Measurements from ENCODE around the gene PTPN7. TPM values are rescaled to one million over a fixed set of nuclear protein-coding genes. Genes with fewer than 3 reads are reported as not detected.

PTPN7 gene
- total and polyA plus RNA-seq, 10 of the 15 experiments (the other 5 are each of a cell fraction or from before 2014, with no cell fraction given), result 7.9 to 117 (median 102) TPM

DNA sequence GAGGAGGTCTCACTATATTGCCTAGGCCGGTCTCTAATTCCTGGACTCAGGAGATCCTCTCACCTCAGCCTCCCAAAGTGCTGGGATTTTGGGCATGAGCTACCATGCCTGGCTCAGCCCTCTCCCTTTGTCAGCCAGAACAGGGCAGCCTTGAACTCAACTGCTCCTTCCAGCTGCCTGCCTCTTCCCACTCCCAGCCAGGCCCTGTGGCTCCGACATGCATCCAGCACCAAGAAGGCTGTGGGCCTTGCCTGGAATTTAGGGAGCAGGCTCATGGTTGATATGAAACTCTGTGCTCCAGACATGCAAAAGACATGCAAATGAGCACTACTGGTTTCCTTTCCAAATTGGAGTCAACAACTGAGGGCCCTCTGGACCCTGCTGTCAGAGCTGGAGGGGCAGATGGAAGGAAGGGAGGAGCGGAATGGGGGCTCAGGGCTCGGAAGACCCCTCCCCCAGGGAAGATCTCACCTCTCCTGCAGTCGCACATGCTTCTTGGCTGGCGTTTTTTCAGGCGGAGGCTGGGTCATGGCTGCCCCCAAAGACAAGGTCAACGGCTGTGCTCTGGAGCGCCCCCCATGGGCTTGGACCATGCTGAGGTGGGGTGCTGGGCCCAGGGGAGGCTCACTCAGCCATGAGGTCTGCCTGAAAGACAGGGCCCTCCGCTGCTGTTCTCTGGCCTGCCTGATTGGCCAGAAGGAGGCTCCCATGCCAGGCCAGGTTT lies 1.4 kb downstream of the PTPN7 start (continued):
- TF ChIP-seq CEBPB (IDR thresholded peaks at IDR 0.05; ENCODE audit: borderline replicate concordance in 1 of 2, low read depth in 2 of 2, low read length in 2 of 2) (no peak), SMARCA5 (IDR thresholded peaks at IDR 0.05) (peak; percentile 95), TCF7 (IDR thresholded peaks at IDR 0.05; ENCODE audit: borderline replicate concordance) (no peak), ZSCAN29 (IDR thresholded peaks at IDR 0.05) (no peak), JUNB (IDR thresholded peaks at IDR 0.05) (no peak), KDM1A (IDR thresholded peaks at IDR 0.05; ENCODE audit: borderline replicate concordance) (no peak), TCF12 (IDR thresholded peaks at IDR 0.05; ENCODE audit: low read depth, low read length) (no peak), NR2C2 (IDR thresholded peaks at IDR 0.05; ENCODE audit: borderline replicate concordance, control insufficient read depth, insufficient read length, low read depth) (no peak), TCF3 (IDR thresholded peaks at IDR 0.05; ENCODE audit: borderline replicate concordance, insufficient read depth, low read depth, low read length) (no peak), POLR2AphosphoS5 (IDR thresholded peaks at IDR 0.05; ENCODE audit: low read length) (no peak), MEF2B (IDR thresholded peaks at IDR 0.05; ENCODE audit: partially characterized antibody, poor library complexity, severe bottlenecking) (peak; percentile 56), BHLHE40 (IDR thresholded peaks at IDR 0.05; ENCODE audit: borderline replicate concordance in 1 of 2, low read depth in 2 of 2, low read length in 1 of 2) (peak; percentile 18 to 44; a peak in 1 of 4 replicates), NFIC (IDR thresholded peaks at IDR 0.05; ENCODE audit: low read depth, low read length) (no peak), ZNF24 (IDR thresholded peaks at IDR 0.05) (no peak), PAX8 (IDR thresholded peaks at IDR 0.05) (no peak), POU2F2 (IDR thresholded peaks at IDR 0.05; ENCODE audit: borderline replicate concordance, low read depth, low read length) (peak; percentile 95; the same call in 2 of the 3 replicates), ZNF622 (IDR thresholded peaks at IDR 0.05) (no peak), SP1 (IDR thresholded peaks at IDR 0.05; ENCODE audit: low read depth, low read length) (no peak), SREBF2 (IDR thresholded peaks at IDR 0.05; ENCODE audit: low read length) (no peak), JUND (IDR thresholded peaks at IDR 0.05; ENCODE audit: low read depth, low read length) (no peak), RBBP5 (conservative IDR thresholded peaks at IDR 0.05) (no peak), ESRRA (IDR thresholded peaks at IDR 0.05; ENCODE audit: low read length) (peak; percentile 93; the same call in 1 of the 2 replicates)
- TF ChIP-seq, protein P1, sequence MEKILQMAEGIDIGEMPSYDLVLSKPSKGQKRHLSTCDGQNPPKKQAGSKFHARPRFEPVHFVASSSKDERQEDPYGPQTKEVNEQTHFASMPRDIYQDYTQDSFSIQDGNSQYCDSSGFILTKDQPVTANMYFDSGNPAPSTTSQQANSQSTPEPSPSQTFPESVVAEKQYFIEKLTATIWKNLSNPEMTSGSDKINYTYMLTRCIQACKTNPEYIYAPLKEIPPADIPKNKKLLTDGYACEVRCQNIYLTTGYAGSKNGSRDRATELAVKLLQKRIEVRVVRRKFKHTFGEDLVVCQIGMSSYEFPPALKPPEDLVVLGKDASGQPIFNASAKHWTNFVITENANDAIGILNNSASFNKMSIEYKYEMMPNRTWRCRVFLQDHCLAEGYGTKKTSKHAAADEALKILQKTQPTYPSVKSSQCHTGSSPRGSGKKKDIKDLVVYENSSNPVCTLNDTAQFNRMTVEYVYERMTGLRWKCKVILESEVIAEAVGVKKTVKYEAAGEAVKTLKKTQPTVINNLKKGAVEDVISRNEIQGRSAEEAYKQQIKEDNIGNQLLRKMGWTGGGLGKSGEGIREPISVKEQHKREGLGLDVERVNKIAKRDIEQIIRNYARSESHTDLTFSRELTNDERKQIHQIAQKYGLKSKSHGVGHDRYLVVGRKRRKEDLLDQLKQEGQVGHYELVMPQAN (conservative IDR thresholded peaks at IDR 0.05), result 0 out of 2 replicates have a peak, but pooled peaks have one; percentile 73
- TF ChIP-seq, protein P2, sequence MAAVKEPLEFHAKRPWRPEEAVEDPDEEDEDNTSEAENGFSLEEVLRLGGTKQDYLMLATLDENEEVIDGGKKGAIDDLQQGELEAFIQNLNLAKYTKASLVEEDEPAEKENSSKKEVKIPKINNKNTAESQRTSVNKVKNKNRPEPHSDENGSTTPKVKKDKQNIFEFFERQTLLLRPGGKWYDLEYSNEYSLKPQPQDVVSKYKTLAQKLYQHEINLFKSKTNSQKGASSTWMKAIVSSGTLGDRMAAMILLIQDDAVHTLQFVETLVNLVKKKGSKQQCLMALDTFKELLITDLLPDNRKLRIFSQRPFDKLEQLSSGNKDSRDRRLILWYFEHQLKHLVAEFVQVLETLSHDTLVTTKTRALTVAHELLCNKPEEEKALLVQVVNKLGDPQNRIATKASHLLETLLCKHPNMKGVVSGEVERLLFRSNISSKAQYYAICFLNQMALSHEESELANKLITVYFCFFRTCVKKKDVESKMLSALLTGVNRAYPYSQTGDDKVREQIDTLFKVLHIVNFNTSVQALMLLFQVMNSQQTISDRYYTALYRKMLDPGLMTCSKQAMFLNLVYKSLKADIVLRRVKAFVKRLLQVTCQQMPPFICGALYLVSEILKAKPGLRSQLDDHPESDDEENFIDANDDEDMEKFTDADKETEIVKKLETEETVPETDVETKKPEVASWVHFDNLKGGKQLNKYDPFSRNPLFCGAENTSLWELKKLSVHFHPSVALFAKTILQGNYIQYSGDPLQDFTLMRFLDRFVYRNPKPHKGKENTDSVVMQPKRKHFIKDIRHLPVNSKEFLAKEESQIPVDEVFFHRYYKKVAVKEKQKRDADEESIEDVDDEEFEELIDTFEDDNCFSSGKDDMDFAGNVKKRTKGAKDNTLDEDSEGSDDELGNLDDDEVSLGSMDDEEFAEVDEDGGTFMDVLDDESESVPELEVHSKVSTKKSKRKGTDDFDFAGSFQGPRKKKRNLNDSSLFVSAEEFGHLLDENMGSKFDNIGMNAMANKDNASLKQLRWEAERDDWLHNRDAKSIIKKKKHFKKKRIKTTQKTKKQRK (IDR thresholded peaks at IDR 0.05; ENCODE audit: low read depth, low read length), result no peak
- TF ChIP-seq, protein P3, sequence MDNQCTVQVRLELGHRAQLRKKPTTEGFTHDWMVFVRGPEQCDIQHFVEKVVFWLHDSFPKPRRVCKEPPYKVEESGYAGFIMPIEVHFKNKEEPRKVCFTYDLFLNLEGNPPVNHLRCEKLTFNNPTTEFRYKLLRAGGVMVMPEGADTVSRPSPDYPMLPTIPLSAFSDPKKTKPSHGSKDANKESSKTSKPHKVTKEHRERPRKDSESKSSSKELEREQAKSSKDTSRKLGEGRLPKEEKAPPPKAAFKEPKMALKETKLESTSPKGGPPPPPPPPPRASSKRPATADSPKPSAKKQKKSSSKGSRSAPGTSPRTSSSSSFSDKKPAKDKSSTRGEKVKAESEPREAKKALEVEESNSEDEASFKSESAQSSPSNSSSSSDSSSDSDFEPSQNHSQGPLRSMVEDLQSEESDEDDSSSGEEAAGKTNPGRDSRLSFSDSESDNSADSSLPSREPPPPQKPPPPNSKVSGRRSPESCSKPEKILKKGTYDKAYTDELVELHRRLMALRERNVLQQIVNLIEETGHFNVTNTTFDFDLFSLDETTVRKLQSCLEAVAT (IDR thresholded peaks at IDR 0.05), result no peak
